Aorta (tissue), 5 donors: Measurements from ENCODE around the gene CHST12. TPM values are rescaled to one million over a fixed set of nuclear protein-coding genes. Genes with fewer than 3 reads are reported as not detected.

ENCODE experiments used
- ATAC-seq: fragments of 200-7000 bp; cut with Tn5 transposase; one replicate; pipeline ENCODE4 v1.9.1; 2022; ENCODE audit warnings: moderate library complexity; ENCODE audit not compliant: low FRiP score
- DNase-seq, 2 donors: peaks; one replicate each; pipeline ENCODE4 v3.0.0-alpha.2; 2020
- H3K27ac ChIP-seq, 2 donors: one replicate each; pipeline ENCODE4 v1.5.1; 2013; ENCODE audit warnings: low read length in 2 of 2, mild to moderate bottlenecking in 2 of 2, moderate library complexity in 2 of 2, control low read depth in 1 of 2, inconsistent platforms in 1 of 2, low read depth in 1 of 2
- H3K27me3 ChIP-seq, 2 donors: one replicate each; pipeline ENCODE4 v1.6.1; 2013; ENCODE audit warnings: control low read depth in 1 of 2, low read length in 1 of 2, mild to moderate bottlenecking in 1 of 2, moderate library complexity in 1 of 2; ENCODE audit not compliant: insufficient read depth in 2 of 2, control insufficient read depth in 1 of 2
- H3K36me3 ChIP-seq, 2 donors: one replicate each; pipeline ENCODE4 v1.6.1; 2013; ENCODE audit warnings: control low read depth in 1 of 2, low read length in 1 of 2, mild to moderate bottlenecking in 1 of 2; ENCODE audit not compliant: insufficient read depth in 2 of 2, control insufficient read depth in 1 of 2
- H3K4me1 ChIP-seq, 2 donors: one replicate each; pipeline ENCODE4 v1.6.1; 2013; ENCODE audit warnings: low read length in 2 of 2, control low read depth in 1 of 2, mild to moderate bottlenecking in 1 of 2, moderate library complexity in 1 of 2; ENCODE audit not compliant: insufficient read depth in 2 of 2, control insufficient read depth in 1 of 2
- H3K4me3 ChIP-seq, 2 donors: one replicate each; pipeline ENCODE4 v1.5.1; 2013; ENCODE audit warnings: low read length in 2 of 2, control low read depth in 1 of 2, mild to moderate bottlenecking in 1 of 2
- H3K9me3 ChIP-seq: one replicate; pipeline ENCODE4 v1.6.1; 2013; ENCODE audit warnings: mild to moderate bottlenecking, low read length; ENCODE audit not compliant: control insufficient read depth
- WGBS, 2 donors: extraction: QIAGEN DNeasy Blood & Tissue Kit; methylation state at CpG; one replicate each; pipeline ENCODE4 v1.1.7; 2013; 5-methylcytosine and 5-hydroxymethylcytosine counted together
- intact Hi-C, 2 donors: fragments of 100-400 bp; cut with DNase I; formaldehyde crosslinking; loops; one replicate each; pipeline versions ENCODE4 v1.14.2 to v1.15.0; 2022
- polyA plus RNA-seq, 2 donors: library from polyadenylated mRNA; stranded (reverse); fragments of 200-250 nt; gene quantifications; one replicate each; pipeline ENCODE4 v1.2.3, GENCODE V29; 2013
- total RNA-seq, 2 donors: library from RNA; stranded (reverse); fragmentation: NEBNext Ultra II Directional; extraction: Animal tissue kit (Norgen Biotek cat#: 25700); gene quantifications; one replicate each; pipeline ENCODE4 v1.2.1, GENCODE V29; 2021
- donor health status: healthy with polysubstance abuse.
- donor health status: Bipolar disorder and iron deficiency.
- donor health status: DM: no; HTN: no; CAD: no.
- donor health status: DM: no; HTN: no; CAD: no.
- donor health status: DM: yes; HTN: yes; CAD: no.

The CHST12 gene
- total and polyA plus RNA-seq, 4 donors: 2.9 to 31.8 (median 17.8) TPM

DNA sequence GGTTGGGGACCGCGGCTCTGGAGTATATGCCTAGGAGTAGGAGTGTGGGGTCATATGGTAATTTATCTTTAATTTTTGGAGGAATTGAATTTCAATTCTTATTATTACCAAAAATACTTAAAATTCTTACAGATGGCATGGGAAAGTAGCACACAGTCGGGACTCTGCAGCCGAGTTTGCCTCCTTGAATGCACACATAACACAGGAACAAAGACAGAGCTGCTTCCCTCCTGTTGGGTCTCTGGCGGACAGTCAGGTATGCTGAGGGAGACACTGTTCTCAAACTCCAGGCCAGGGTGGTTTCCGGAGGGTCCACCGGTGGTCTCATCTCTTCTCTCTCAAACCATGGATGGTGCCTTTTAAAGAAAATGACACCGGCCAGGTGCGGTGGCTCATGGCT, 40.1 kb downstream of the CHST12 start:
- ATAC-seq: no peak
- DNase-seq: no peak
- Histone ChIP-seq H3K9me3 (no peaks in the 10 kb centered on the region), H3K36me3 (no peaks in the 10 kb centered on the region), H3K4me3 (no peak overlapping the region), H3K4me1 (no peaks in the 10 kb centered on the region), H3K27me3 (no peaks in the 10 kb centered on the region), H3K27ac (no peak overlapping the region)
- intact Hi-C loops: no loop called here
- WGBS, 2 donors: 92 to 96% methylated on average over 9 of the region's 9 CpGs

DNA sequence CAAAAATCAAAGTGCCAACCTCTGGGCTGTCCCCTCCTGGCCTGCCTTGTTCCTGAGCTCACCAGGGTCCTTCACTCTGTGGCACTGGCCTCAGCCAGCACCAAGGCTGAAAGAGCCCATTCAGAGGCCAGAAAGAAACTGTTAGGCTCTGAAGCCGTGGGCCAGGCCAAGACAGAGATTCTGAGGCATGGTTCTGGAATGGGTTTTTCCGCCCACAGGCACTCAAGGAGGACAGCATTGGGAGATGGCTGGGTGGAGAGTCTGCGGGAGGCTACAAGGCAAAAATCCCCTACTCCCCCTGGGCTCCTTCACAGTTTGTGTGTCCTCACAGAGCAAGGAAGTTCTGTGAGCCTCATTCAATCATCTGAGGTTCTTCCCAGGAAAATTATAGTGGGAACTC, 41.1 kb downstream of the CHST12 start:
- Histone ChIP-seq H3K4me3 (no peak overlapping the region), H3K4me1 (no peaks in the 10 kb centered on the region), H3K27ac (no peak overlapping the region), H3K36me3 (no peaks in the 10 kb centered on the region), H3K27me3 (no peaks in the 10 kb centered on the region), H3K9me3 (no peaks in the 10 kb centered on the region)
- 53 to 58% methylated on average over 3 of the region's 3 CpGs for WGBS, 2 donors
- no peak for DNase-seq
- peak; percentile 67 for ATAC-seq
- intact Hi-C loops: no loop called here

DNA sequence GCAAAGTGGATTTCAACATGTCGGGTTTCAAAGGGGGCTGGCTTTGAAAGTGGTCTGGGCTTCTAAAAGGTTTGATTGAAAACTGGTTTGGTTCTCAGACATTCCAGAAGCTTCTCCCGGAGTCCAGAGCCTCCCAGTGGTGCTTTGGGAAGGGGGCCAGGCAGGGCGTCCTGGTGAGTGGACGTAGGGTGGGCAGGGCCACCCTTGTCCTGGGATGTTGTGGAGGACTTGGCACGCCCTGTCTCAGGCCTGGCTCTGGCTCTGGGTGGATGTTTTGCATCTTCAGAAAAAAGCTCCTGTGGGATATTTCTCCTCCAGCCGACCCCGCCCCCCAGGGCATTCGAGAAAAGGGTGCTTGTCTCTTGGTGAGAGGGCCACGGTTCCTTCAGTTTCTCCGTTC, 41.6 kb downstream of the CHST12 start:
- Histone ChIP-seq H3K36me3 (no peaks in the 10 kb centered on the region), H3K27ac (no peak overlapping the region), H3K9me3 (no peaks in the 10 kb centered on the region), H3K27me3 (no peaks in the 10 kb centered on the region), H3K4me1 (no peaks in the 10 kb centered on the region), H3K4me3 (no peak overlapping the region)
- ATAC-seq: peak; percentile 49
- WGBS, 2 donors: 74 to 75% methylated on average over 10 of the region's 10 CpGs
- DNase-seq: no peak
- intact Hi-C loops: no loop called here

DNA sequence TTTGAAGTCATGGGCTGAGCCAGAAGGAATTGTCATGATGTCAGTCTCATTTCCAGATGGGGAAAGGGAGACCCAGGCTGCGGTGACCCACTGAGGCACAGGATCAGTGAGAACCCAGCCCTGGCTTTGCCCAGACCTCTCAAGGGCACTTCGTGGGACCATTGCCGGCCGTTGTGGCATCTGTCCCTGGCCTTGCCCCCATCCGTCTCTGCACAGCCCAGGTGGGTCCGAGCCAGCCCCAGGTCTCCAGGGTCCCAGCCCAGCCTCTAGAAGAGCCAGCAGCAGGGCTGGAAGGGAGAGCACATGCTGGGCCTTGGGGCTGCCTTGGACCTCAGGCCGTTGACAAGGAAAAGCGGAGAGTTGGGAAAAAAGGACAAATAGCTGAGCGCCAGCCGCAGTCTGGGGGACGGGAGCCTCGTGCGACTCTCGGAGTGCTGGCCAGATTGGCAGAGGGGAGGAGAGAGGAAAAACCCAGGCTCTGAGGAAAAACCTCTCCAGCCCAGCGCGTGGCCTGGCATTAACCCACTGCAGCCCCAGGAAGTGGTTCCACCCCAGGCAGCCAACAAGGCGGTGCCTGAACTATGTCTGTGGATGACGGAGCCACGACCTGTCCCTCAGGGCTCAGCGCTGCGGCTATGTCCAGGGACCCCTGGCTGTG, 42.6 kb downstream of the CHST12 start:
- H3K27ac ChIP-seq: no peak overlapping the region
- H3K27me3 ChIP-seq: no peaks in the 10 kb centered on the region
- H3K9me3 ChIP-seq: no peaks in the 10 kb centered on the region
- ATAC-seq (peak; percentile 40), DNase-seq (no peak)
- intact Hi-C loops: no loop called here
- H3K4me3 ChIP-seq: no peak overlapping the region
- no peaks in the 10 kb centered on the region for H3K36me3 ChIP-seq
- no peaks in the 10 kb centered on the region for H3K4me1 ChIP-seq
- 71 to 78% methylated on average over 21 of the region's 21 CpGs for WGBS, 2 donors

DNA sequence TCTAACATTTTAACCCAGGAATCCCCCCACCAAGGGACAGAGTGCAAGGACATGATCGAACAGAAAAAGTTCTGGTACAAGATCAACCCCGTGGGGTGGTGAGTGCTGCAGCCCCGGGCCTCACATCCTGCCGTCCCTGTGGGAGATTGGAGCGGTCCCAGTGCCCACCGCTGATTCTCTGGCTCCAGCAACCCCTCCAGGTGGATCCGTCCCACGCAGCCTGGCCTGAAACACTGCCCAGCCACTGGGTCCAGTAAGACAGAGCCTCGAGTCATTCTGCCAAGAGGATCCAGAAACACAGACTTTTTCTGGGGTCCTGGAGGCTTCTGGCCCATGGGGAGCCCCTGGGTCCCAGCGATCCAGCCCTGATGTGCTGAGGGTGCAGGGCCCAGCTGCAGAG, 43.3 kb downstream of the CHST12 start:
- DNase-seq (no peak), ATAC-seq (no peak)
- 82 to 83% methylated on average over 10 of the region's 10 CpGs for WGBS, 2 donors
- Histone ChIP-seq H3K4me1 (no peaks in the 10 kb centered on the region), H3K27ac (no peak overlapping the region), H3K4me3 (no peak overlapping the region), H3K9me3 (no peaks in the 10 kb centered on the region), H3K27me3 (no peaks in the 10 kb centered on the region), H3K36me3 (no peaks in the 10 kb centered on the region)
- intact Hi-C loops: no loop called here

DNA sequence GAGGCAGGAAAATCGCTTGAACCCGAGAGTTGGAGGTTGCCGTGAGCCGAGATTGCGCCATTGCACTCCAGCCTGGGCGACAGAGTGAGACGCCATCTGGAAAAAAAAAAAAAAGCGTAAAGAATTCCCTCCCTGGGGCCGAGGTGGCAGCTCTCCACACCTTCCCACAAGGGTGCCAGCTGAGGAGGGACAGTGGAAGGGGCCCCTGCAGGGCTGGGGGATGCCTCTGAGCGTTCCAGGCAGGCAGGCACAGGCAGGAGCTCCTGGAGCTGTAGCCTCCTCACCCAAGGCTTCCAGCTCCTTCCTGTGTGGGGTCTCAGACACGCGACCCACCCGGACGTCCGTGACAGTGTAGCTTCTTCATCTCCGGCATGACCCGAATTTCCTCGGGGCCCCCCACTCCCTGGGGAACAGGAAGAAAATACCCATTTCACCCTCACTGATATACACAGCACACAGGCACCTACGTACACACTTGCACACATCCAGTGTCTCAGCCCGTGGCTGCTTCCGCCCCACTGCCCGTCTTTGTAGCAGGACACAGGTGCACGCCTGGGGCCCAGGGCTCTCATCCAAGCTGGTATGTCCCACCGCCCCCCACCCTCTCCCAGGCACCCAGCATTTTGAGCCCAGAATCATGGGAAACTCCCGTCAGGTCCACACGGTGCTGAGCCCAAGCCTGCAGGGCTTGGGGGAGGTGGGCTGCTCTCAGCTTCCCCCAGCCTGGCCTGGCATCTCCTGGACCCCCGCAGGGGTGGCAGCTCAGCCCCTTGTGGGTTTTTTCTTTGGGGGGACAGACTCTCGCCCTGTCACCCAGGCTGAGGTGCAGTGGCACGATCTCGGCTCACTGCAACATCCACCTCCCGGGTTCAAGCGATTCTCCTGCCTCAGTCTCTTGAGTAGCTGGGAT, 47.0 kb downstream of the CHST12 start:
- Histone ChIP-seq H3K27ac (no peak overlapping the region), H3K9me3 (no peaks in the 10 kb centered on the region), H3K27me3 (no peaks in the 10 kb centered on the region), H3K36me3 (no peaks in the 10 kb centered on the region), H3K4me3 (no peak overlapping the region), H3K4me1 (no peaks in the 10 kb centered on the region)
- ATAC-seq (no peak), DNase-seq (no peak)
- intact Hi-C loops: loop anchor here (5.0 kb wide), 1 partner anchor 232 kb away; no protein-coding TSS in a partner anchor
- 61 to 62% methylated on average over 31 to 32 of the region's 32 CpGs for WGBS, 2 donors

DNA sequence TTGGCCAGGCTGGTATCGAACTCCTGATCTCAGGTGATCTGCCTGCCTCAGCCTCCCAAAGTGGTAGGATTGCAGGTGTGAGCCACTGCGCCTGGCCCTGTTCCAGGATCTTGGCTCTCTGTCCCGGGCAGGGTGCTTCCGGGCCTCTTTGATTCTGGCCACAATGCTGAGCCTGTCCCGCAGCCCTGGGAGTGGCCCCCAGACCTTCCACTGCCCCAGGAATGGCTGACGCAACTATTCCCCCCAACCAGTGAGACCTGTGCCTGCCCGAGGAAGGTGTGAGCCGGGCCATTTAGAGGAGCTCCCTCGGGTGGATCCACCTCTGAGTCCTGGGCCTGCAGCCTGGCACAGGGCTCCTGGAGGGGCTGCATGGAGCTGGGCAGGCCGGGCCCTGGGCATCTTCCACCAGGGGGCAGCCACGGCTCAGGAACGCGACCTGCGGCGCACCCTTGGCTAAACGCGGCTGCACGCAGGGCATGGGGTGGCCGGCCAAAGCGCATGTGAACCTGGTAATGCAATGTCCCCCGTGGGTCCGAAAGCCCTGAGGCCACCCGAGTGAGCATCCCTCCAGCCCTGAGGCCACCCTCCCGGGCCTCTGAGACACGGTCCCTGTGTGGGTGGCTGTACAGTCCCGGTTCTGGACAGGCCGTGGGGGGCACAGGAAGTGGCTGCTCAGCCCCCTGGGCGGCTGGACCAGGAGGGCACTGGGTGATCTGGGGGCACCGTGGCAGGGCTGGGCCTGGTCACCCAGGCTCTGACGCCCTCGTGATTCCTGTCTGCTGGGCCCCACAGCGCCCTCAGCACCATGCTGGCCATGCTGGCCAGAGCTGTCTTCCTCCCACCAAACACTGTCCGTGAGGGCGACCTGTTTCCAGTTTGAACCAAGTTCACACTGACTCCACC, 48.0 kb downstream of the CHST12 start:
- Histone ChIP-seq H3K9me3 (no peaks in the 10 kb centered on the region), H3K27ac (no peak overlapping the region), H3K4me1 (no peaks in the 10 kb centered on the region), H3K27me3 (no peaks in the 10 kb centered on the region), H3K36me3 (no peaks in the 10 kb centered on the region), H3K4me3 (peak overlapping the region in 1 of 2 donors; percentile 22)
- intact Hi-C loops: loop anchor here (5.0 kb wide), 1 partner anchor 231 kb away; no protein-coding TSS in a partner anchor
- ATAC-seq (peak; percentile 94), DNase-seq (peak; percentile 91 to 96)
- 11 to 12% methylated on average over 32 to 34 of the region's 34 CpGs for WGBS, 2 donors

DNA sequence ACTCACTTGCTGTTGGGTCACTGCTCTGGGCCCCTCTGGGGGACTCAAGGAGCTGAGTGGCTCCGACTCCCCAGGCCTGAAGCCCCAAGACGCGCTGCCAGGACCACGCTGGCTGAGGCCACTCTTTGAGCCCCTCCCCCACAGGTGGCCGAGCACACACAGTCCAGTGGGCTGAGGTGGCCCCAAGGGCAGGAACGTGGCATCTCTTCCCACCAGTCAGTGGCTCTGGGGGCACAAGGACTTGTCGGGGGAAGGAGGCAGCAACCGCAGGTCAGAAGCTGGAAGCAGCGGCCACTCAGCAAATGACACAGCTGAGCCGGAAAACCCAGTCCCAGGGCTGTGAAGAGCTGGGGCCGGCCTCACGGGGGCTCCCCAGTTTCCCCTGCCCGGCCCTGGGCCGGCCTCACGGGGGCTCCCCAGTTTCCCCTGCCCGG, 48.7 kb downstream of the CHST12 start:
- Histone ChIP-seq H3K9me3 (no peaks in the 10 kb centered on the region), H3K27me3 (no peaks in the 10 kb centered on the region), H3K27ac (no peak overlapping the region), H3K4me1 (no peaks in the 10 kb centered on the region), H3K4me3 (peak overlapping the region in 1 of 2 donors; percentile 22), H3K36me3 (no peaks in the 10 kb centered on the region)
- WGBS, 2 donors: 43 to 51% methylated on average over 9 to 16 of the region's 16 CpGs
- ATAC-seq (peak; percentile 70), DNase-seq (no peak)
- intact Hi-C loops: loop anchor here (5.0 kb wide), 1 partner anchor 230 kb away; no protein-coding TSS in a partner anchor
